ENCODE measurements around the gene BMP3. TPM values are rescaled to one million over a fixed set of nuclear protein-coding genes. Genes with fewer than 3 reads are reported as not detected.

BMP3 gene
- total RNA-seq, 1 donor from 2014 or later: 0.33 TPM

GRCh38 chr4:81065446-81065845 is 34.9 kb downstream of the BMP3 start:
- Histone ChIP-seq H3K27me3 (ENCODE audit: control insufficient read depth, insufficient read depth, low read length) (no peaks in the 10 kb centered on the region), H3K4me3 (ENCODE audit: low read depth, low read length) (no peak overlapping the region), H3K36me3 (ENCODE audit: control insufficient read depth, insufficient read depth, low read length) (no peaks in the 10 kb centered on the region)
- DNase-seq (ENCODE audit: low read depth): no peak
- TF ChIP-seq, protein P1, sequence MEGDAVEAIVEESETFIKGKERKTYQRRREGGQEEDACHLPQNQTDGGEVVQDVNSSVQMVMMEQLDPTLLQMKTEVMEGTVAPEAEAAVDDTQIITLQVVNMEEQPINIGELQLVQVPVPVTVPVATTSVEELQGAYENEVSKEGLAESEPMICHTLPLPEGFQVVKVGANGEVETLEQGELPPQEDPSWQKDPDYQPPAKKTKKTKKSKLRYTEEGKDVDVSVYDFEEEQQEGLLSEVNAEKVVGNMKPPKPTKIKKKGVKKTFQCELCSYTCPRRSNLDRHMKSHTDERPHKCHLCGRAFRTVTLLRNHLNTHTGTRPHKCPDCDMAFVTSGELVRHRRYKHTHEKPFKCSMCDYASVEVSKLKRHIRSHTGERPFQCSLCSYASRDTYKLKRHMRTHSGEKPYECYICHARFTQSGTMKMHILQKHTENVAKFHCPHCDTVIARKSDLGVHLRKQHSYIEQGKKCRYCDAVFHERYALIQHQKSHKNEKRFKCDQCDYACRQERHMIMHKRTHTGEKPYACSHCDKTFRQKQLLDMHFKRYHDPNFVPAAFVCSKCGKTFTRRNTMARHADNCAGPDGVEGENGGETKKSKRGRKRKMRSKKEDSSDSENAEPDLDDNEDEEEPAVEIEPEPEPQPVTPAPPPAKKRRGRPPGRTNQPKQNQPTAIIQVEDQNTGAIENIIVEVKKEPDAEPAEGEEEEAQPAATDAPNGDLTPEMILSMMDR (IDR thresholded peaks at IDR 0.05; ENCODE audit: insufficient read depth, low read length, poor library complexity, severe bottlenecking): no peak

GRCh38 chr4:81069706-81070331 is 39.3 kb downstream of the BMP3 start:
- DNase-seq (ENCODE audit: low read depth): peak; percentile 50
- Histone ChIP-seq H3K36me3 (ENCODE audit: control insufficient read depth, insufficient read depth, low read length) (no peaks in the 10 kb centered on the region), H3K27me3 (ENCODE audit: control insufficient read depth, insufficient read depth, low read length) (no peaks in the 10 kb centered on the region), H3K4me3 (ENCODE audit: low read depth, low read length) (no peak overlapping the region)
- TF ChIP-seq, protein P1 (IDR thresholded peaks at IDR 0.05; ENCODE audit: insufficient read depth, low read length, poor library complexity, severe bottlenecking): peak; percentile 93

DNA sequence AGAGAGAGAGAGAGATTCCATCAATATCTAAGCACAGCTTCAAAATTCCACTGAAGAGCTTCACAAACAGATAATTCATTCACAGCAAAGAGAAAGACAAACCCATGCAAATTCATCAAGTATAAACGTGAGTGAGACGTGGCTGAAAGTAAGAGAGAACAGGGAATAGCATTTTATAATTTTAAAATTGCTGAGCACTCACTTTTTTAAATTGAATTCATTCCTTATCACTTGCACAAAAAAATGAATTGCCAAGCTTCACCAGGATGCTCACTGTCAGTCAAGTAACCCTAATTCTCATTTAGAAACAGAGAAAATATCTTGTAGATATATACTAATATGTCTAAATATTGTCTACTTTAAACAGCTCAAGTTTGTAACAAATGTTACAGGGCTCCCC is 40.5 kb downstream of the BMP3 start:
- no peak overlapping the region for H3K4me3 ChIP-seq (ENCODE audit: low read depth, low read length)
- no peaks in the 10 kb centered on the region for H3K36me3 ChIP-seq (ENCODE audit: control insufficient read depth, insufficient read depth, low read length)
- H3K27me3 ChIP-seq (ENCODE audit: control insufficient read depth, insufficient read depth, low read length): no peaks in the 10 kb centered on the region
- DNase-seq (ENCODE audit: low read depth): no peak
- TF ChIP-seq, protein P1 (IDR thresholded peaks at IDR 0.05; ENCODE audit: insufficient read depth, low read length, poor library complexity, severe bottlenecking): no peak

- TF ChIP-seq, protein P1 (IDR thresholded peaks at IDR 0.05; ENCODE audit: insufficient read depth, low read length, poor library complexity, severe bottlenecking): no peak
- Histone ChIP-seq H3K27me3 (ENCODE audit: control insufficient read depth, insufficient read depth, low read length) (no peaks in the 10 kb centered on the region), H3K4me3 (ENCODE audit: low read depth, low read length) (no peak overlapping the region), H3K36me3 (ENCODE audit: control insufficient read depth, insufficient read depth, low read length) (no peaks in the 10 kb centered on the region)
- no peak for DNase-seq (ENCODE audit: low read depth)
Measured at GRCh38 chr4:81081156-81081555, 50.6 kb downstream of the BMP3 start.

DNA sequence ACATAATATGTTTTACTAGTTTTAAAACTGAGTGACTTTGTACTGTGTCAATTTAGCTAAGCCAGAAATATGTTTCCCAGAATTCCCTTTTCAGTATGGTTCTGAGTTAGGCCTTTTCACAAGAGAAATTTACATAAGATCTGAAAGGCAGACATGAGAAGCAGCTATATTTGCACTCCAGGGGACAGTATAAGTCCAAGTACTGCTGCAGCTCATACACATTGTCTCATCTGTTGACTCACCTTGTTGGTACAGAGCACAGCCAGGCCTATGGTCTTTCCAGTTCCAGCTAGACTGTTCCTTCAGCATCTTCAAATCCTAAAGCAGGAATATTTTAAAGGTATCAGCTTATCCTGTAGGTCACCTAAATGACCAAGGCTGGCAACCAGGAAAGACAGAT is 53.5 kb downstream of the BMP3 start:
- DNase-seq (ENCODE audit: low read depth): no peak

More for the DNA sequence above, 53.5 kb downstream of the BMP3 start:
- Histone ChIP-seq H3K27me3 (ENCODE audit: control insufficient read depth, insufficient read depth, low read length) (no peaks in the 10 kb centered on the region), H3K4me3 (ENCODE audit: low read depth, low read length) (no peak overlapping the region), H3K36me3 (ENCODE audit: control insufficient read depth, insufficient read depth, low read length) (no peaks in the 10 kb centered on the region)
- TF ChIP-seq, protein P1 (IDR thresholded peaks at IDR 0.05; ENCODE audit: insufficient read depth, low read length, poor library complexity, severe bottlenecking): peak; percentile 3

Measured in kidney epithelial cell (primary cell).